Measurements from ENCODE around the gene TRIM47. TPM values are rescaled to one million over a fixed set of nuclear protein-coding genes. Genes with fewer than 3 reads are reported as not detected.
A peak's percentile ranks its signal among the peaks of the same experiment; 100 is the strongest.

TRIM47 gene
- total RNA-seq, 1 experiment from 2014 or later, result 125 TPM

- Histone ChIP-seq H3K9me3 (ENCODE audit: control insufficient read depth, insufficient read depth, low read depth, low read length) (no peaks in the 10 kb centered on the region), H3K36me3 (ENCODE audit: control insufficient read depth, insufficient read depth, low read length) (no peaks in the 10 kb centered on the region; the same call in 1 of the 2 replicates), H3K4me3 (ENCODE audit: low read depth in 2 of 2, low read length in 2 of 2) (peak overlapping the region in 1 of 2 experiments; percentile 76; a peak in 2 of 4 replicates), H3K27ac (ENCODE audit: low read length) (peak overlapping the region; percentile 88), H3K27me3 (ENCODE audit: control insufficient read depth, insufficient read depth, low read length) (no peaks in the 10 kb centered on the region), H3K4me1 (ENCODE audit: control insufficient read depth, insufficient read depth, low read length) (peaks cover 33% of the 10 kb centered on the region)
- TF ChIP-seq REST (IDR thresholded peaks at IDR 0.05; ENCODE audit: insufficient read depth in 1 of 2, low read depth in 2 of 2, low read length in 1 of 2) (0 out of 4 replicates have a peak, but pooled peaks of 1 of the 2 experiments have one; percentile 3), TCF7L2 (IDR thresholded peaks at IDR 0.05; ENCODE audit: low read depth, low read length) (no peak), POLR2AphosphoS5 (IDR thresholded peaks at IDR 0.05; ENCODE audit: low read depth, low read length) (peak; percentile 39; the same call in 1 of the 2 replicates), CTCF (IDR thresholded peaks at IDR 0.05) (no peak), SIN3A (IDR thresholded peaks at IDR 0.05; ENCODE audit: borderline replicate concordance, insufficient read depth, low read depth, low read length) (0 out of 2 replicates have a peak, but pooled peaks have one; percentile 11)
- CTCF ChIA-PET, result interaction anchor here (0.6 to 0.9 kb wide), 3 partner anchors 14 to 121 kb away, joined by 4 to 7 read pairs (median 6); partner anchors contain the start of gene UNK
- POLR2A ChIA-PET, result interaction anchor here (0.6 to 2.8 kb wide), 2 partner anchors 95 to 1414 kb away, joined by 3 to 10 read pairs; a partner anchor contains a TSS
- in situ Hi-C loops (cut with HindIII; ENCODE audit: low pct_unique_long_range_greater_than_20kb, low sequenced_read_pairs), result no loop called here
- intact Hi-C loops (cut with micrococcal nuclease; ENCODE audit: unreplicated experiment), result no loop called here
- ATAC-seq (no peak), DNase-seq (ENCODE audit: low read depth, low spot score) (no peak)
- BruUV-seq (replicated peaks), result no TSS peak
These were observed 3.0 kb downstream of the TRIM47 start for GRCh38 chr17:75875182-75875939.

- Histone ChIP-seq H3K27ac (ENCODE audit: low read length) (peak overlapping the region; percentile 88; the same call in 1 of the 2 replicates), H3K36me3 (ENCODE audit: control insufficient read depth, insufficient read depth, low read length) (no peaks in the 10 kb centered on the region; the same call in 1 of the 2 replicates), H3K27me3 (ENCODE audit: control insufficient read depth, insufficient read depth, low read length) (no peaks in the 10 kb centered on the region), H3K9me3 (ENCODE audit: control insufficient read depth, insufficient read depth, low read depth, low read length) (no peaks in the 10 kb centered on the region), H3K4me1 (ENCODE audit: control insufficient read depth, insufficient read depth, low read length) (peaks cover 37% of the 10 kb centered on the region), H3K4me3 (ENCODE audit: low read depth in 2 of 2, low read length in 2 of 2) (no peak overlapping the region)
- BruUV-seq (replicated peaks), result no TSS peak
- TF ChIP-seq REST (IDR thresholded peaks at IDR 0.05; ENCODE audit: insufficient read depth in 1 of 2, low read depth in 2 of 2, low read length in 1 of 2) (peak; percentile 68 to 73), POLR2AphosphoS5 (IDR thresholded peaks at IDR 0.05; ENCODE audit: low read depth, low read length) (no peak; the same call in 1 of the 2 replicates)
- in situ Hi-C loops (cut with HindIII; ENCODE audit: low pct_unique_long_range_greater_than_20kb, low sequenced_read_pairs) (no loop called here), intact Hi-C loops (cut with micrococcal nuclease; ENCODE audit: unreplicated experiment) (no loop called here)
- CTCF ChIA-PET, result interaction anchor here (0.6 to 1.0 kb wide), 2 partner anchors 13 to 122 kb away, joined by 3 to 6 read pairs; no protein-coding TSS in a partner anchor
- ATAC-seq (no peak), DNase-seq (ENCODE audit: low read depth, low spot score) (no peak)
- POLR2A ChIA-PET, result interaction anchor here (0.6 kb wide), 1 partner anchor 12 kb away, joined by 3 read pairs; no protein-coding TSS in a partner anchor
These were observed 3.8 kb downstream of the TRIM47 start for GRCh38 chr17:75874323-75875181.
